Adipocyte (in vitro differentiated cells): ENCODE data around the gene ARID4B.

Source experiments
- DNase-seq: peaks from one replicate; pipeline ENCODE4 v3.0.0-alpha.2; 2015; ENCODE audit warnings: low read depth
- H3K27me3 ChIP-seq: replicated peaks from 2 replicates; pipeline ENCODE4 v1.7.0; 2013; ENCODE audit warnings: mild to moderate bottlenecking, low read length, moderate library complexity; ENCODE audit not compliant: control insufficient read depth, insufficient read depth
- H3K36me3 ChIP-seq: 2 replicates; pipeline ENCODE4 v1.7.0; 2013; ENCODE audit warnings: low read length, mild to moderate bottlenecking, moderate library complexity; ENCODE audit not compliant: control insufficient read depth, insufficient read depth, severe bottlenecking
- H3K4me1 ChIP-seq: 2 replicates; pipeline ENCODE4 v1.7.0; 2013; ENCODE audit warnings: mild to moderate bottlenecking, low read length, moderate library complexity; ENCODE audit not compliant: control insufficient read depth, insufficient read depth
- H3K4me3 ChIP-seq: 2 replicates; pipeline ENCODE4 v1.7.0; 2013; ENCODE audit warnings: mild to moderate bottlenecking, low read length, moderate library complexity
- H3K9ac ChIP-seq: 2 replicates; pipeline ENCODE4 v1.7.0; 2013; ENCODE audit warnings: mild to moderate bottlenecking, low read length, moderate library complexity
- H3K9me3 ChIP-seq: 2 replicates; pipeline ENCODE4 v1.7.0; 2013; ENCODE audit warnings: mild to moderate bottlenecking, low read length, moderate library complexity; ENCODE audit not compliant: control insufficient read depth

Gene ARID4B

DNA sequence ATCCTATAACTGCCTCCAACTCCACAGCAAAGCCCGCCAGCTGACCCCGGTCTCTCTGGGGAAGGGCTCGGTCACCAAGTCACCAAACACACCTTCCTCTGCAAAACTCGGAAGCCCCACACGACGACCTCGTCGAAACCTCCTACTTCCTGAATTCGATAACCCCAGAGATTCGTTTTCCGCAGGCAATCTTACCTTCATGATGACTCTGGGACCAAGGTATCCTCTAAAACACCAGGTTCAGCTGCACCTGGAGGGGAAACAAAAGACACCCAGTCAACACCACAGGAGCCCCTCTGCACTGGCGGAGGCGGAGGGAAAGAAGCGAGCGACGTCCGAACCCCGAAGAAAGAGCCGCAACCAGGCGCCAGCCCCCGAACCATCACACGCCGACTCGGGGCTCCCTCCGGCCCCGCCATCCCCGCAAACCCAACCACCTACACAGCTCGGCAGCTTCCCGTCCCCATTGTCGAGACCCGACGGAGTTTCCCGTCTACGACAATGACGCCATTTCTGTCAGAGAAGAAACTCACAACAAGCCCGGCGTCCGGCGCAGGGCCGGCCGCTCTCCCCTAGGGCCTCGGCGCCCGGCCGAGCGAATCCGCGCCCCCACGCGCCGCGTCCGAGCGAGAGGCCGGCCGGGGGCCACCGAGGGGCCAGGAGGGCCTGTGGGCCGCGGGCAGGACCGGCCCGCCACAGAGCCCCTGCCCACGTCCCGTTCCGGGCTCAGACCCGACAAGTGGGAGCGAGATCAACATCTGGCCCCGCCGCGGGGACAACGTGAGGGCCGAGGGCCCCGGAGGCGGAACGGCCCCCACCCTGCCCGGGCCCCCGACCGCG, 1.0 kb downstream of the ARID4B start:
- Histone ChIP-seq H3K9ac (peak overlapping the region; percentile 93), H3K9me3 (no peaks in the 10 kb centered on the region), H3K27me3 (no peaks in the 10 kb centered on the region), H3K36me3 (no peaks in the 10 kb centered on the region), H3K4me1 (peaks cover 36% of the 10 kb centered on the region), H3K4me3 (peak overlapping the region; percentile 99)
- peak; percentile 71 for DNase-seq

DNA sequence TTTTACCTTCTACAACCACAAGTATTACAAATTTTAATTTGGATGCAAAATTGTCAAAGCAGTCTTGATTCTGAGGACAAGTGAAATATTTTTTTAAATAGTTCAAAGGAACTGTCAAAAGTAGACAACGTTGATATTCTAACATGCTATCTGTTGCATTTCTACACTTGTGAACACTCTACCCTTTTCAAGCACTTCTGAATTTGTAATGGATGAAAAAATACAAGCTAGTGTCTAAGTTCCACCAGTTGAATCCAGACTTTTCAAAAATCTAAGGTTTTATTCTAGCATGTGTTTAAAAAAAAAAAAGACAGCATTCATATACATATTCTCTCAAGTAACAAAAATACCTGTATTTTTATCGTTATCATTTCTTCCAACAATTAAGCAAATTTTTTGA, 2.1 kb downstream of the ARID4B start:
- Histone ChIP-seq H3K4me3 (peak overlapping the region; percentile 99), H3K4me1 (peaks cover 25% of the 10 kb centered on the region), H3K9ac (peak overlapping the region; percentile 93), H3K9me3 (no peaks in the 10 kb centered on the region), H3K27me3 (no peaks in the 10 kb centered on the region), H3K36me3 (no peaks in the 10 kb centered on the region)
- DNase-seq = no peak

DNA sequence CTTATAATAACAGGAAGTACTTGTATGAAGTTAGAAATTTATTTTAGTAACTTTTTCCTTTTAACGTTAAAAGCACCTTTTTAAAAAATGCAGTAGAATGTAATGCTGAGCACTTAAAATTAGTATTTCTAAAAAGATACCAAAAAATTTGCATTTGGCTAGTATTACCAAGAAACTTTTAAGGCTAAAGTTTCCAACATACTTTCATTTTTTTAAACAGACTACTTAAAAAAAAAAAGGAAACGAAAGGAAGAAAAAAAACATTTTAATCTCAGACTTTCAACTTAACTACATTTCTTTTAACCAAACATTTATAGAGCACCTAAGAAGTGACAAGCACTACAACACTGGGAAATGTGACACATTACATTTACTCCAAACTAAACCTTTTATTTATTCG, 2.8 kb downstream of the ARID4B start:
- Histone ChIP-seq H3K4me1 (peaks cover 18% of the 10 kb centered on the region), H3K9me3 (no peaks in the 10 kb centered on the region), H3K9ac (peak overlapping the region; percentile 93), H3K4me3 (peak overlapping the region; percentile 99), H3K36me3 (no peaks in the 10 kb centered on the region), H3K27me3 (no peaks in the 10 kb centered on the region)
- DNase-seq = no peak

DNA sequence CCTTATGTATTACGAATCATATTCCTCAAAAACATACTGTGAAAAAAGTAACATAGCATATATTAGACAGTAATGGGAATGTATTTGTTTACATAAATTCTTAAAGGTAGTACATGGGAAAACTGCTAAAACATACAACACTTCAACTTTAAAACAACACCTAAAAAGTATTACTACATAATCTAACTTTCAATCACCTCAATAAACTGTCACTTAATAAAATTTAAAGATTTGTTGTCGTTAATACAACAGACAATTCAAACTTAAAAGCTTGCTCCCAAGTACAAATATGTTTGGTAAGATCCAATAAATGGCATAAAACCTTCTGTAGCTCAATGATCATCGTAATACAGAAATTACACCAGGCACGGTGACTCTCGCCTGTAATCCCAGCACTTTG, 3.7 kb downstream of the ARID4B start:
- H3K4me3 ChIP-seq = peak overlapping the region; percentile 99
- no peaks in the 10 kb centered on the region for H3K9me3 ChIP-seq
- H3K36me3 ChIP-seq = no peaks in the 10 kb centered on the region
- H3K4me1 ChIP-seq = peaks cover 18% of the 10 kb centered on the region
- no peak for DNase-seq
- H3K27me3 ChIP-seq = no peaks in the 10 kb centered on the region
- no peak overlapping the region for H3K9ac ChIP-seq

DNA sequence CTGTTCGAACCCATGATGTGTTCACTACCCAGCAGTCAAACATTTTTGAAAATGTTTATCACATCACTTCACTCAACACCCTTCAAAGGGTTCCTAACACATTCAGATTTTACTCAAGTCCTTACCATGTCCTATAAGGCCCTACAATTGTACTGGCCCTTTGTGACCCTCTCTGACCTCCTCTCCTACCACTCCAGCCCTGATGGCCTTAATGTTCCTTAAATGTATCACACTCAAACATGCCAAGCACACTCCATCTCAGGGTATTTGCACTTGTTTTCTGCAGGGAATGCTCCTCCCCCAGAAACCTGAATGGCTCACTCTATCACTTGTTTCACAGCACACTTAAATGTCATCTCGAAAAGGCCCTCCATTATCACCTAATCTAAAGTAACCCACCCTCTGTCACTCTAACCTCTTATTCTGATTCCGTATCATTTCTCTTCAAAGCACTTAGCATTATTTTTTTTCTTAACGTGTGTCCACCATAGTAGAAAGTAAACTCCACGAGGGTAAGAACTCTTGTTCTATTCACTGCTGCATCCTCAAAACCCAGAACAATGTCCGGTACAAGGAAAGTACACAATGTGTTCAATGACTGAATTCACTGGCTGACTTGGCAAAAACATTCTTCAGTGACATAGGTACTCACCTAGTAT, 7.3 kb downstream of the ARID4B start:
- Histone ChIP-seq H3K9ac (no peak overlapping the region), H3K36me3 (peaks cover 5% of the 10 kb centered on the region)
- DNase-seq = no peak

DNA sequence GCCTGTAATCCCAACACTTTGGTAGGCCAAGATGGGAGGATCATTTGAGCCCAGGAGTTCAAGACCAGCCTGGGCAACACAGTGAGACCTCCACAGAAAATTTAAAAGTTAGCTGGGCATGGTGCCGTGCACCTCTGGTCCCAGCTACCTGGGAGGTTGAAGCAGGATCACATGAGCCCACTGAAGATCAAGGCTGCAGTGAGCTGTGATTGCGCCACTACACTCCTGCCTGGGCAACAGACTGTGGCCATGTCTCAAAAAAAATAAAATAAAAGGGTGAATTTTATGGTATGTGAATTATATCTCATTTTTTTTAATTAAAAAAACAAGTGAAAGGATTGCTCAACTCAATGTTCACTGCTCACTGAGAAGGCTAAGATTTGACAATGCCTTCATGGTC, 8.7 kb downstream of the ARID4B start:
- no peak overlapping the region for H3K4me3 ChIP-seq
- no peak overlapping the region for H3K9ac ChIP-seq
- H3K4me1 ChIP-seq = peaks cover 11% of the 10 kb centered on the region
- no peaks in the 10 kb centered on the region for H3K9me3 ChIP-seq
- no peaks in the 10 kb centered on the region for H3K27me3 ChIP-seq
- DNase-seq = peak; percentile 37
- H3K36me3 ChIP-seq = peaks cover 5% of the 10 kb centered on the region

More for the DNA sequence above, 7.3 kb downstream of the ARID4B start:
- Histone ChIP-seq H3K9me3 (no peaks in the 10 kb centered on the region), H3K4me1 (peaks cover 19% of the 10 kb centered on the region), H3K4me3 (no peak overlapping the region), H3K27me3 (no peaks in the 10 kb centered on the region)

DNA sequence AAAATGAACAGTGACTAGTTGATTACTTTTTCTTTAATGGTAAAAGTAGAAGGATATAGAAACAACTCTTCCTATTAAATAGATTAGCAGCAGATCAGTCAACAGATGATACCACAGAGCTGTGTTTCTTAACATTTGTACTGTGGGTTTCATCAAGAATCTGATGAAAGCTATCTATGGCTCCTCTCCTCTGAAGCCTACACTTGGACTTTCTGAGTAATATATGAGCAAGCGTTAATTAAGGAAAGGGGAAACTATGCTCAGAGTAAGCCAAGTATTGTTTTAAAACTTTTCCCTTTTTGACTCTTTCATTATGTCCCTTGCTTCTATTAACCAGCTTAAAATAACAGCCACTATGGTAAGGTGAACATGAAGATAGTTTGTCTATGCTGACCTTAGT, 10.8 kb downstream of the ARID4B start:
- DNase-seq = peak; percentile 14

DNA sequence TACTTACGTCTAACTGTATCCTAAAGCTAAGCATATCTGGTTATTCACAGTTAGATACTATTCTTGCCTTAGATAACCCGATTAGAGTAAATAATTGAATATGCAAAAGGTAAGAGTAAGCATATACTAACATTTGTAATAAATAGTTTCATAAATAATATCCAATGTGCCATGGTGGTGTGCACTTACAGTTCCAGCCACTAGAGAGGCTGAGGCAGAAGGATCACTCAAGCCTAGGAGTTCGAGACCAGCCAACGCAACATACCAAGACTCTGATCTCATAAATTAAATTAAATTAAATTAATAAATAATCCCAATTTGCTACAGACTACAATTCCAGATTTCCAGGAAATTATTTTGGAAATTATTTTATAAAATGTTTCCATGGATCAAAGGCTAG, 12.2 kb downstream of the ARID4B start:
- Histone ChIP-seq H3K9ac (no peak overlapping the region), H3K4me1 (peaks cover 26% of the 10 kb centered on the region), H3K4me3 (no peak overlapping the region), H3K9me3 (no peaks in the 10 kb centered on the region), H3K27me3 (no peaks in the 10 kb centered on the region), H3K36me3 (peaks cover 6% of the 10 kb centered on the region)
- no peak for DNase-seq

More for the DNA sequence above, 10.8 kb downstream of the ARID4B start:
- Histone ChIP-seq H3K4me1 (peaks cover 26% of the 10 kb centered on the region), H3K36me3 (peaks cover 5% of the 10 kb centered on the region), H3K27me3 (no peaks in the 10 kb centered on the region), H3K9ac (no peak overlapping the region), H3K4me3 (peak overlapping the region; percentile 32), H3K9me3 (no peaks in the 10 kb centered on the region)

DNA sequence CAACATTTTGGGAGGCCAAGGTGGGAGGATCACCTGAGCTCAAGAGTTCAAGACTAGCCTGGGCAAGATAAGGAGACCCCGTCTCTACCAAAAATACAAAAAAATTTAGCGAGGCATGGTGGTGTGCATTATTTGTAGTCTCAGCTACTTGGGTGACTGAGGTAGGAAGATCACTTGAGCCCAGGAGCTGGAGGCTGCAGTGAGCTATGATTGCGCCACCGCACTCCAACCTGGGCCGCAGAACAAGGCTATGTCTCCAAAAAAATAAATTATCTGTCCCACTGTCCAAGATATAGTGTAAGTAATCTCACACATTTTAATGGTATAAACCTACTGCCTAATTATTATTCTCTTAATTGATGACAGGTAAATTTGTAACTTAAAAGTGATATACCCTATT, 12.8 kb downstream of the ARID4B start:
- H3K27me3 ChIP-seq = no peaks in the 10 kb centered on the region
- no peak overlapping the region for H3K9ac ChIP-seq
- H3K4me1 ChIP-seq = peaks cover 26% of the 10 kb centered on the region
- H3K4me3 ChIP-seq = no peak overlapping the region
- DNase-seq = no peak
- H3K9me3 ChIP-seq = no peaks in the 10 kb centered on the region
- peaks cover 12% of the 10 kb centered on the region for H3K36me3 ChIP-seq

DNA sequence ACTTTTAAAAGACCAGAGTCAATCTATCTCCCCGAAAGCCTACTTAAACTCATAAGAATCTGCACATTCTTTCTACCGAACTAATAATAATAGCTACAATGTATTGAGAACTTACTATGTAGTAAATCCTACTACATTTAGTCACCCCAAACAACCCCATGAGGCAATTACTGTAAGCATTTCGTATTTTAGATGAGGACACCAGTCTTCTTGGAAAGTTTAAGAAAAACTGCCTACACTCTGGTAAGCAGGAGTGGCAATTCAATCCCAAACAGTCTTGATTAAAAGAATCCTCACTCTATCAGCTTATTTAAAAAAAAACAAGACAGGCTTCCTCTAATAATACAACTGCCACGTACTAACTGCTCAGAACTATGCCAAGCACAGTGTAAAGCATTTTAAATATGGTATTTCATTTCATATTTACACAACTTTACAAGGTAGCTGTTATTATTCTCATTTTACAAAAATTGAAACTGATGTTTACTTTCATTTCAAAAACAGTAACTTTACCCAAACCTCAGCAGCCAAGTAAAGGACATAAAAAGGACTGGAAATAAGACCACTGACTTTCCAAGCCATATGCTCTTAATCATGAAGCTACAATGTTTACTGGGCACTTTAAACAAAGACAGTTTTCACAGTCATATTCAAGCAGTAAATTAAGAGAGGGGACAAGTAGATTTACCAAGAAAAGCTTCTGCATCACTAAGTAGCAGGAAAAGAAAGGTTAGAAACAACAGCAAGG, 13.9 kb downstream of the ARID4B start:
- peak overlapping the region; percentile 47 for H3K9ac ChIP-seq
- DNase-seq = peak; percentile 34
- peaks cover 26% of the 10 kb centered on the region for H3K4me1 ChIP-seq
- no peaks in the 10 kb centered on the region for H3K27me3 ChIP-seq
- peak overlapping the region; percentile 58 for H3K4me3 ChIP-seq
- no peaks in the 10 kb centered on the region for H3K9me3 ChIP-seq
- peaks cover 11% of the 10 kb centered on the region for H3K36me3 ChIP-seq

DNA sequence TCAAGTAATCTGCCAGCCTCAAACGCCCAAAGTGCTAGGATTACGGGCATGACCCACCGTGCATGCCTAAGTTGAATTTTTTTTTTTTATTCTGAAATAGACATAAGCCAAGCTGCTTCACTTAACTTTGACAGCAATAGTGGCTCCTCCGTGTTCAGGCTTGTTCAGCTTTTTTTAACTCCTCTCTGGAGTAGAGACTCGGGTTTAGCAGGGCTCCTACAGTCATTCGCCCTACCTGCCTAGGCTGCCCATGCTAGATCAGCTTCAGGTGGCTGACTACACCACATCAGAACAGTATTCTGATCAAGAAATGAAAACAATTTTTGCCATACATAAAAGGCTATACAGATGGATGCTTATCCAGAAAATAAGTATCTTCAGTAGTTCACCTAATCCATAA, 14.7 kb downstream of the ARID4B start:
- peak overlapping the region; percentile 47 for H3K9ac ChIP-seq
- H3K4me3 ChIP-seq = peak overlapping the region; percentile 58
- no peak for DNase-seq
- peaks cover 8% of the 10 kb centered on the region for H3K36me3 ChIP-seq
- no peaks in the 10 kb centered on the region for H3K9me3 ChIP-seq
- peaks cover 26% of the 10 kb centered on the region for H3K4me1 ChIP-seq
- no peaks in the 10 kb centered on the region for H3K27me3 ChIP-seq
